Stomach (tissue), 9 donors: ENCODE results near the gene SEPTIN10. TPM values are rescaled to one million over a fixed set of nuclear protein-coding genes. Genes with fewer than 3 reads are reported as not detected.
A peak's percentile ranks its signal among the peaks of the same experiment; 100 is the strongest.

Experiments used
- DNase-seq, 2 donors: peaks; one replicate each; pipeline versions ENCODE4 v3.0.0 to v3.0.0-alpha.2; 2013 to 2019
- H3K27ac ChIP-seq, 5 donors: fragments of 200-600 bp in 4 of 5; sonication (generic) in 4 of 5; one replicate each; pipeline ENCODE4 v1.5.1; 2013 to 2019; ENCODE audit warnings: mild to moderate bottlenecking in 1 of 5, moderate library complexity in 1 of 5
- H3K27me3 ChIP-seq, 3 donors: fragments of 200-600 bp; sonication (generic); one replicate each; pipeline ENCODE4 v1.5.1; 2017 to 2019; ENCODE audit warnings: mixed run types in 1 of 3
- H3K36me3 ChIP-seq, 4 donors: fragments of 200-600 bp; sonication (generic); 1 replicate in 3 of 4; 2 replicates in 1 of 4; pipeline ENCODE4 v1.5.1; 2016 to 2019
- H3K4me1 ChIP-seq, 4 donors: fragments of 200-600 bp; sonication (generic); one replicate each; pipeline ENCODE4 v1.5.1; 2016 to 2019
- H3K4me3 ChIP-seq, 4 donors: fragments of 200-600 bp; sonication (generic) in 3 of 4; one replicate each; pipeline ENCODE4 v1.5.1; 2016 to 2019; ENCODE audit warnings: mild to moderate bottlenecking in 1 of 4
- H3K9me3 ChIP-seq, 4 donors: fragments of 200-600 bp; sonication (generic); one replicate each; pipeline ENCODE4 v1.5.1; 2016 to 2019
- EP300 ChIP-seq: sonication (generic); formaldehyde crosslinking; IDR thresholded peaks from one replicate; pipeline ENCODE4 v1.6.1; 2017; ENCODE audit warnings: antibody characterized with exemption
- POLR2A ChIP-seq, 4 donors: fragments of 450-650 bp; IDR thresholded peaks; one replicate each; pipeline ENCODE4 v1.6.1; 2016; ENCODE audit warnings: antibody characterized with exemption in 4 of 4, control low read depth in 2 of 4, mild to moderate bottlenecking in 1 of 4, moderate library complexity in 1 of 4
- POLR2AphosphoS5 ChIP-seq, 3 donors: sonication (generic); formaldehyde crosslinking; IDR thresholded peaks; one replicate each; pipeline ENCODE4 v1.6.1; 2016; ENCODE audit warnings: antibody characterized with exemption in 3 of 3
- WGBS, 5 donors: extraction: QIAGEN DNeasy Blood & Tissue Kit in 3 of 5; methylation state at CpG; one replicate each; pipeline versions ENCODE4 v1.1.5 to v1.1.7; 2013 to 2018; 5-methylcytosine and 5-hydroxymethylcytosine counted together
- intact Hi-C: fragments of 100-400 bp; cut with DNase I; formaldehyde crosslinking; loops from one replicate; pipeline ENCODE4 v1.15.1; 2023; ENCODE audit warnings: low total_unique reads
- polyA plus RNA-seq, 3 donors: library from polyadenylated mRNA; stranded (reverse); fragments of 200-250 nt; gene quantifications; one replicate each; pipeline ENCODE4 v1.2.3, GENCODE V29; 2013
- total RNA-seq, 5 donors: library from RNA; depleted of rRNA; stranded (reverse); fragments of >200 nt; gene quantifications; one replicate each; pipeline versions ENCODE4 v1.1.0 to v1.2.3, GENCODE V29; 2014 to 2016
- TF ChIP-seq, protein P1 (sequence below), 7 experiments: fragments of 450-650 bp in 4 of 7; fragments of 200-600 bp in 3 of 7; sonication (generic) in 3 of 7; IDR thresholded peaks; one replicate each; pipeline ENCODE4 v1.5.1; 2016 to 2019; ENCODE audit warnings: antibody characterized with exemption in 7 of 7, control low read depth in 2 of 7, mild to moderate bottlenecking in 1 of 7
- donor health status: healthy with polysubstance abuse.
- donor health status: Bipolar disorder and iron deficiency.
- donor health status: healthy.

SEPTIN10 gene
- total and polyA plus RNA-seq, 8 donors, result 24.9 to 101 (median 45.9) TPM

DNA sequence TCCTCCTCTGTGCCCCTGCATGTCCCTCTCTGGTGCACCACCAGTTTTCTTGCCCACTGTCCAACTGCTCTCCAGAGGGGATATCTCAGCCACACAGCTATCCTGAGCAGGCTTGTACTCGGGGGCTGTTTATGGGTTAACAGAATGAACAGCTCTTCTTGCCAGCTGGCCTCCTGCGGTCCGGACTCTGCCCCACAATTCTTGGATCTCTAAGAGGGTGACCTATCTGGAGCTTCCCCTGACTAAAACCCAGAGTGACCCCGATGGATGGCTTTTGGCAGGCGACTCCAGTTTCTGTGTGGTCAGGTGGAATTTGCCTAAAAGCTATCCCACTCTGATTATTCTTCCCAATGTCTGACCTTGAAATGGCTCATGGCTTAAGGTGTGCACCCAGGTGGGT lies 9.5 kb upstream of the SEPTIN10 start:
- Histone ChIP-seq H3K27ac (no peak overlapping the region), H3K4me1 (no peaks in the 10 kb centered on the region), H3K9me3 (no peaks in the 10 kb centered on the region), H3K36me3 (no peaks in the 10 kb centered on the region), H3K4me3 (no peak overlapping the region), H3K27me3 (peaks cover 0 to 5% (median 0%) of the 10 kb centered on the region in 3 donors)
- no peak for TF ChIP-seq POLR2A (IDR thresholded peaks at IDR 0.05)
- TF ChIP-seq POLR2AphosphoS5 (IDR thresholded peaks at IDR 0.05), result no peak
- TF ChIP-seq, protein P1, sequence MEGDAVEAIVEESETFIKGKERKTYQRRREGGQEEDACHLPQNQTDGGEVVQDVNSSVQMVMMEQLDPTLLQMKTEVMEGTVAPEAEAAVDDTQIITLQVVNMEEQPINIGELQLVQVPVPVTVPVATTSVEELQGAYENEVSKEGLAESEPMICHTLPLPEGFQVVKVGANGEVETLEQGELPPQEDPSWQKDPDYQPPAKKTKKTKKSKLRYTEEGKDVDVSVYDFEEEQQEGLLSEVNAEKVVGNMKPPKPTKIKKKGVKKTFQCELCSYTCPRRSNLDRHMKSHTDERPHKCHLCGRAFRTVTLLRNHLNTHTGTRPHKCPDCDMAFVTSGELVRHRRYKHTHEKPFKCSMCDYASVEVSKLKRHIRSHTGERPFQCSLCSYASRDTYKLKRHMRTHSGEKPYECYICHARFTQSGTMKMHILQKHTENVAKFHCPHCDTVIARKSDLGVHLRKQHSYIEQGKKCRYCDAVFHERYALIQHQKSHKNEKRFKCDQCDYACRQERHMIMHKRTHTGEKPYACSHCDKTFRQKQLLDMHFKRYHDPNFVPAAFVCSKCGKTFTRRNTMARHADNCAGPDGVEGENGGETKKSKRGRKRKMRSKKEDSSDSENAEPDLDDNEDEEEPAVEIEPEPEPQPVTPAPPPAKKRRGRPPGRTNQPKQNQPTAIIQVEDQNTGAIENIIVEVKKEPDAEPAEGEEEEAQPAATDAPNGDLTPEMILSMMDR (IDR thresholded peaks at IDR 0.05), result no peak
- TF ChIP-seq EP300, result no peak
- DNase-seq, result no peak
- intact Hi-C loops, result no loop called here
- 59 to 72% (median 63%) methylated on average over 5 of the region's 5 CpGs for WGBS, 5 donors

DNA sequence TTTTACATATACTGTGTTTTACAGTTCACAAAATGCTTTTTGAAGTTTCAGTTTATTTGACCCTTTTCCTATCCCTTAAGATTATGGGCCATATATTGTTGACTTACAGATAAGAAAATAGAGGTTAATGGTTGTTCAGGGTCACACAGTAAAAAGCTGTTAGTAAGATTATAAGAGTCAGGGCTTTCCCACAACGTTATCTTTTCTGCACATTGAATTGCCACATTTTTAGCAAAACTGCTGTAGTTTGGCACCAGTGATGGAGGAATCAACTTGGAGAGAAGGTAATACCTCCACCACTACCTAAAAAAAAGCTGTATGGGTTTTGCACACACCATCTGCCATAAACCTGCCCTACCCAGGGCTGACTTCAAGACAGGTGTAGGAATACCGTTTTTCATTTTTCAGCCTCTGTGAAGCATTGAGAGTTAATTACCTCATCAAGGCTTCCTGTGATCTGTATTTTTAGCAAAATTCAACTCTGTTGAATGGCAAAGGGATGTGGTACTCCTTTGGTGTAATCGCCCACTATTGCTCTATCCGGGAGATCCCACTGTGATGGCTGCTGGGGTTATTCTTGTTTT lies 5.4 kb upstream of the SEPTIN10 start:
- 68 to 78% (median 73%) methylated on average over 4 of the region's 4 CpGs for WGBS, 5 donors

DNA sequence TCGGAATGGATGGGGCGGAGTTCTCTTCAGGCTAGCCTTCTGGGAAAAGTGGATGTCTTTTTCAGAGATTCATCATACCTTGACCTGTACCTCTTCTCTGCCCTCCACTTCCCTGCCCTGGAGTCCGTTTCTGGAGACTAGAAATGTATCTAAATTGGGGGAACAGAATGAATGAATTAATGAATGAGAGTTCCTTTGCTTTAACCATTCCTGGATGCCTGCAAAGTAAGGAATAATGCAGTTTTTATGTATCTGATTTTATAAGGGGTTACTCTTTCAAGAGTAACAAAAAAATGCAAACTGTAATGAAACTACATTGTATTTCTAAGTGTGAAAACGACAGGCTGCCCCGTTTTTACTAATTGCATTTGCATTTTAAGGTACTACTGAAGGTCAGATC lies 2.4 kb upstream of the SEPTIN10 start:
- Histone ChIP-seq H3K27me3 (peaks cover 0 to 27% (median 13%) of the 10 kb centered on the region in 3 donors), H3K4me3 (peak overlapping the region in 2 of 4 donors; percentile 47 to 70), H3K27ac (no peak overlapping the region), H3K36me3 (no peaks in the 10 kb centered on the region), H3K4me1 (peaks cover 14 to 52% (median 41%) of the 10 kb centered on the region in 4 donors), H3K9me3 (no peaks in the 10 kb centered on the region)
- WGBS, 5 donors, result 78 to 94% (median 87%) methylated on average over 5 of the region's 5 CpGs
- no peak for DNase-seq
- TF ChIP-seq, protein P1 (IDR thresholded peaks at IDR 0.05), result no peak
- no peak for TF ChIP-seq EP300
- TF ChIP-seq POLR2A (IDR thresholded peaks at IDR 0.05), result no peak
- TF ChIP-seq POLR2AphosphoS5 (IDR thresholded peaks at IDR 0.05), result no peak
- intact Hi-C loops, result no loop called here

More for the DNA sequence above, 5.4 kb upstream of the SEPTIN10 start:
- peaks cover 0 to 23% (median 8%) of the 10 kb centered on the region in 3 donors for H3K27me3 ChIP-seq
- no peak overlapping the region for H3K27ac ChIP-seq
- DNase-seq, result no peak
- H3K4me3 ChIP-seq, result no peak overlapping the region
- TF ChIP-seq POLR2AphosphoS5 (IDR thresholded peaks at IDR 0.05), result no peak
- TF ChIP-seq EP300, result no peak
- TF ChIP-seq POLR2A (IDR thresholded peaks at IDR 0.05), result no peak
- TF ChIP-seq, protein P1 (IDR thresholded peaks at IDR 0.05), result no peak
- H3K36me3 ChIP-seq, result no peaks in the 10 kb centered on the region
- H3K9me3 ChIP-seq, result no peaks in the 10 kb centered on the region
- intact Hi-C loops, result no loop called here
- H3K4me1 ChIP-seq, result peaks cover 10 to 30% (median 22%) of the 10 kb centered on the region in 4 donors

DNA sequence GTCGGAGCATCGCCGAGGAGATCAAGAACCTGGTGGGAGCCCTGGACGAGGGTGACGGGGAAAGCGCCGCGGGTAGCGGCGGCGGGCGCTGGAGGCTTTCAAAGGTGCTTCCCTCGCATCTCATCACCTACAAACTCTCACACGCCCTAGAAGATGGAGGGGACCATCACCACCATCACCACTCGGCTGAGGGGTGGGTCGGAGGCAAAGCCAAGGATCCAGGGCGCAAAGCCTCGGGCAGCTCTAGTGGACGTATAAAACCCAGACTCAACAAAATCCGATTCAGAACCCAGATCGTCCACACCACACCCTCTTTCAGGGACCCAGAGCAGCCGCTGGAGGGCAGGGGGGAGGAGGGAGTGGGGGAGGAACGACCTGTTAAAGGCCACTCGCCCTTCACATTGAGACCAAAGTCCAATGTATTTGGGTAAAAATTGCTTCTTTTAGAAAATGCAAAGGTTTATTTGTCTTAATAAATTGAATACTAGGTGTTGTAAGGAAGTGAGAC lies 1.9 kb upstream of the SEPTIN10 start:
- Histone ChIP-seq H3K9me3 (no peaks in the 10 kb centered on the region), H3K27me3 (peaks cover 0 to 27% (median 13%) of the 10 kb centered on the region in 3 donors), H3K36me3 (no peaks in the 10 kb centered on the region), H3K4me3 (peak overlapping the region; percentile 47 to 89 (median 76)), H3K27ac (no peak overlapping the region), H3K4me1 (peaks cover 14 to 56% (median 42%) of the 10 kb centered on the region in 4 donors)
- WGBS, 5 donors, result 57 to 81% (median 79%) methylated on average over 24 of the region's 24 CpGs
- TF ChIP-seq POLR2A (IDR thresholded peaks at IDR 0.05), result no peak
- no peak for TF ChIP-seq EP300
- TF ChIP-seq, protein P1 (IDR thresholded peaks at IDR 0.05), result no peak
- no peak for TF ChIP-seq POLR2AphosphoS5 (IDR thresholded peaks at IDR 0.05)
- DNase-seq, result peak in 1 of 2 donors; percentile 52
- intact Hi-C loops, result no loop called here
